CD4-positive, alpha-beta T cell treated with Interleukin-15 for 1 hour (primary cell): ENCODE measurements around the gene ESR1.

Source experiments
- DNase-seq: peaks from one replicate; pipeline ENCODE4 v3.0.0-alpha.2; 2020

The ESR1 gene

DNA sequence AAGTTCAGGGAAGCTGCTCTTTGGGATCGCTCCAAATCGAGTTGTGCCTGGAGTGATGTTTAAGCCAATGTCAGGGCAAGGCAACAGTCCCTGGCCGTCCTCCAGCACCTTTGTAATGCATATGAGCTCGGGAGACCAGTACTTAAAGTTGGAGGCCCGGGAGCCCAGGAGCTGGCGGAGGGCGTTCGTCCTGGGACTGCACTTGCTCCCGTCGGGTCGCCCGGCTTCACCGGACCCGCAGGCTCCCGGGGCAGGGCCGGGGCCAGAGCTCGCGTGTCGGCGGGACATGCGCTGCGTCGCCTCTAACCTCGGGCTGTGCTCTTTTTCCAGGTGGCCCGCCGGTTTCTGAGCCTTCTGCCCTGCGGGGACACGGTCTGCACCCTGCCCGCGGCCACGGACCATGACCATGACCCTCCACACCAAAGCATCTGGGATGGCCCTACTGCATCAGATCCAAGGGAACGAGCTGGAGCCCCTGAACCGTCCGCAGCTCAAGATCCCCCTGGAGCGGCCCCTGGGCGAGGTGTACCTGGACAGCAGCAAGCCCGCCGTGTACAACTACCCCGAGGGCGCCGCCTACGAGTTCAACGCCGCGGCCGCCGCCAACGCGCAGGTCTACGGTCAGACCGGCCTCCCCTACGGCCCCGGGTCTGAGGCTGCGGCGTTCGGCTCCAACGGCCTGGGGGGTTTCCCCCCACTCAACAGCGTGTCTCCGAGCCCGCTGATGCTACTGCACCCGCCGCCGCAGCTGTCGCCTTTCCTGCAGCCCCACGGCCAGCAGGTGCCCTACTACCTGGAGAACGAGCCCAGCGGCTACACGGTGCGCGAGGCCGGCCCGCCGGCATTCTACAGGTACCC is at the start of gene ESR1:
Gene ESR1, plus strand, starts transcription at position 170 of the 858 bp plus-strand sequence. Its CDS starts 231 bp downstream, at position 401.
- DNase-seq: no peak

DNA sequence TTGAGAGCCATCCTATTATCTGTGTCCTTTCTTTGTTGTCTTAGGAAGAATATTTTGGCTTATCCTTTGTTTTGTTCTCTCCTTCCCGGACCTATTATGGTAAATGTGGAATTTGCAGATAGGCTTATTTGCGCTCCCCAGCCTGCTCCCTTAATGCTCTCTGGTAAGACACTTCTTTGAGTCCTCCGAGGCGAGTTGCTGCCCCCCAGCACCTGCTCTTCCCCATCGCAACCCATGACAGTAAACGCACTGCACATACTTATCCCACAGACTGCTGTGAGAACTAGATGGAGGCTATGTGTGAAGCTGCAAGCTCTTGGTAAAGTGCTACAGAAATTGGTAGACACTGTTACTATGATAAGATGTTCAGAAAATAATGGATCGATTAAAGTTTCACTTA is 47.0 kb upstream of the ESR1 start:
- no peak for DNase-seq

DNA sequence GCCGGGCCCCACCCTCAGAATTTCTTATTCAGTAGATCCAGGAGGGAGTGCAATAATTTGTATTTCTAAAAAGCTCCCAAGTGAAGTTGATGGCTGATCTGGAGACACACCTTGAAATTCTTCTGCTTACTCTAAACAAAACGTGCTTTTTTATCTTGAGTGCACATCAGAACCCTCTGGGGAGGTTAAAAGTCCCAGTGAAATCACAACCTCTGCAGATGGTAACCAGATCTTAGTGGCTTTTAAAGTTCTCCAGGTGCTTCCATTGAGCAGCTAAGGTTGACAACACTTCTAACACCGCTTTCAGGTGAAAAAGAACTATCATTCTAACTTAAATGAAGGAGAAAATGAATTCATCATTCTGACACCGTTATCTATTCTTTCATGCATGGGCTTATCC is 45.6 kb upstream of the ESR1 start:
- DNase-seq: no peak

- DNase-seq: no peak
Observed at GRCh38 chr6:151762817-151763216, 44.7 kb upstream of the ESR1 start.

DNA sequence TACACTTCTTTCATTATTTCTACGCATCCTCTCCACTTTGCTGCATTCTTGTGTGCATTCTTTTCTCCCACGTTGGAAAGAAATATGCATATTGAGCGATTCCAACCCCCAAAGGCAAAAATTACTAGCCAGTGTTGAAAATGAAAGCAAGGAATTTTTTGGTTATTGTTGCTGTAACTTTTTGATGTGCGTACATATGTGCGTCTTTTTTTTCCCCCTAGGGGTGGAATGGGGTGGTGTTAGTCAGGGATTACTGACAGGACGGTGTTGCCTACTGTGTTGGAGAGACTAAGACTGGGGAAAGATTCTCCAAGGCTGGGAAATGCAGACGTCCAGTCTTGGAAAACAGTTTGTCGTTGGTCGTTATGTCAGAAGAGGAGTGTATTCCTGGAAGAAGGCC is 44.2 kb upstream of the ESR1 start:
- no peak for DNase-seq

- peak; percentile 30 for DNase-seq
Observed at GRCh38 chr6:151763938-151764680, 43.4 kb upstream of the ESR1 start.

DNA sequence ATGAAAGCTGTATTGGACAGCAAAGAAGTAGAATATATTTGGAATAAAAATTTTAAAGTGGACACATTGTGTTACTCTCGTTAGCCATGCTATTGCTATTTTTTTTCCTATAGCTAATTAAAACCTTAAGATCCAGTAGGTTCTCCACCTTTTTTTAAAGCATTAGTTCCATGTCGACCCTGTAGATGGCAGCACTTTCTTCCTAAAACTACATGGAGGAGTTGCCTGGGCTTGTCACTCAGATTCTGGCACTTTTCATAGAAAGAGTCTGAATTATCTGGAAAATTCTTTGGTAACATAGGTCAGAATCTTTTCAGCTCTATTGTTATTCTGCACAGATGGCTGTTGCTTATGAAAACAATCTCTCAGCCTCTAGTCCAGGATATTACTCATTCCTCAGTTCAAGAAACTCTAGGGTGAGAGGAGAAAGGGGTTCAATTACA is 42.0 kb upstream of the ESR1 start:
- no peak for DNase-seq

- DNase-seq: no peak
Observed at GRCh38 chr6:151772446-151772845, 35.0 kb upstream of the ESR1 start.

DNA sequence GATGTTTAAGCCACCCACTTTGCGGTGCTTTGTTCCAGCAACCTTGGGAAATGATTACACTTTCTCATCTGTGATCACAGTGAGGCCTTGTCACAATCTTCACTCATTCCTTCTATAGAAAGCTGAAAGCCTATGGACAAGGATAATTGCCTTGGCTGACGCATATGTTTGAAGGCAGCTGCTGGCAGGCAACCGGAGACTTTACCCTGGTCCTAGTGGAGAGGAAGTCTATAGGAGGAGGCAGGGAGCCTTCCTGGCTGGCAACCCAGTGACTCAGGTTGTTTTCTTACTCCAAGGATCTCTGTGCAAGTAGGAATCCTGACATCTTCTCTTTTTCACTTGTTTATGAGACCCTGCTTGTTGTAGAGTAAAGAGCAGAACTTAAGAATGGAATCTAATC is 34.1 kb upstream of the ESR1 start:
- DNase-seq: no peak

GRCh38 chr6:151782560-151782959 is 24.9 kb upstream of the ESR1 start:
- DNase-seq: no peak

- no peak for DNase-seq
Observed at GRCh38 chr6:151783692-151784091, 23.8 kb upstream of the ESR1 start.

DNA sequence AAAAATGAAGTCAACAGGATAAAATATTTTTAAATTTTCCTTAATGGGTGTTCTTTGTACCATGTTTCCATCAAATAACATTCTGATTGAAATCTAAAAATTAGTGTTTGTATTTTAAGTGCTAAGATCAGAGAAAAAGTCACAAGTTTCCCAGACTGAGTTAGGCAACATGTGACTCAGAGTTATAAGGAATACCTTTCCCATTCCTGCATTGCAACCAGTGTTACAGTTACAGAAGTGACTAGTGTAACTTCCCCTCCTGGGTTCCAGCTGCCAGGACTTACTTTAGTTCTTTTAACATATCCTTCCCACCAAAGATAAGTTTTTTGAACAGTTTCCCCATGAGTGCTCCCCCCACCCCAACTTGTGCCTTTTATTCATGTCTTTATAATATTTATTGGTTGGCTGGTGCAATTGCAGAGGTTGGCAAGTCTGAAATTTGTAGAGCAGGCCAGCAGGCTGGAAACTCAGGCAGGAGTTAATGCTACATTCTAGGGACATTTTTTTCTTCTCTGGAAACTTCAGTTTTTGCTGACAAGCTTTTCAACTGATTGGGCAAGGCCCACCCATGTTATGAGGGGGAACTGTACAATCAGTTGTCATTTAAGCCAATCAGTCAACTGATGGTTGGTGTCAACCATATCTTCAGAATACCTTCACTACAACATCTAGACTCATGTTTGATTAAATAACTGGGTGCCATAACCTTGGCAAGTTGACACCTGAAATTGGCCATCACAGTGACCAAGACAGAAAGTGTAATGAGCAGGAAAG is 22.9 kb upstream of the ESR1 start:
- DNase-seq: no peak

GRCh38 chr6:151796842-151797530 is 10.5 kb upstream of the ESR1 start:
- DNase-seq: no peak

DNA sequence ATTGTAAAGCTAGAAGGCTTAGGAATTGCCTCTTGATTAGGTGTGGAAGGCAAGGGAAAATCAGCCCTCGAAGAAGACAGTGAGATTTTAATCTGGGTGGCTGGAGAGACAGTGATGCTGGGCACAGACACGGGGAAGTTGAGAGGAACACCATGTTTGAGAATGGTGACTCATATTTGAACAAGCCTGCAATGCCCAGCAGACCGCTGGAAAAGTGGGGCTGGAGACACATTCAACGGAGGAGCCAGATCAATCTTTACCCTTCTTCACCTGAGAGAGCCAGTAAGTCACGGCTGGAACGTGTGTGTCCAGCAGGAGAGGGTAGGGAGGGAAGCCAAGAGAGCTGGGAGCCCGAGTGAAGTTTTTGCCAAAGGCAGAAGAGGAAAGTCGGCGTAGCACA is 3.7 kb upstream of the ESR1 start:
- DNase-seq: no peak

DNA sequence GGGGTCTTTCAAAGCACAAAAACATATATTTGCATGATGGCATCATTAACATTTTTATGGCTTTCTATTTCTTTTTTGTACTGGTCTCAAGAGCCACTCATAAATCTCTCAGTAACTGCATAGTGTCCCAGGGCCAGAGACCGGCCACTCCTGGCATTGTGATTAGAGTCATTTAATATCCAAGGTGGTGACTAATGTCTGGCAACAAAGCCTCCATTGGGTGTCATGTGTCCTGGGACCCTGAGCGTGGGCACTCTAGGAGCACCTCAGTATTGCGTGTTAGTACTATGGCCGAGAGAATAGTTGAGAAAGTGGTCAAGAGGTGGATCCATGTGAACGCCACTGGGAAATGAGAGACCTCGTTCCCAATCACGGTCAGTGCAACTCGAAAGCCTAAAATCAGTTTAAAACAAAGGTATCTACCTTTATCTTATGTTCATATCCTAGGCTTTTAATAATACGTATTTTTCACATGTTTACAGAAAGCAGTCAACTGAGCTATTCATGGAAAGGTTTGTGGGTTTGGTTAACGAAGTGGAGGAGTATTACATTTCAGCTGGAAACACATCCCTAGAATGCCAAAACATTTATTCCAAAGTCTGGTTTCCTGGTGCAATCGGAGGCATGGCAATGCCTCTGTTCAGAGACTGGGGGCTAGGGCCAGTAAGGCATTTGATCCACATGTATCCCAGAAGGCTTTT is 2.7 kb upstream of the ESR1 start:
- DNase-seq: no peak

DNA sequence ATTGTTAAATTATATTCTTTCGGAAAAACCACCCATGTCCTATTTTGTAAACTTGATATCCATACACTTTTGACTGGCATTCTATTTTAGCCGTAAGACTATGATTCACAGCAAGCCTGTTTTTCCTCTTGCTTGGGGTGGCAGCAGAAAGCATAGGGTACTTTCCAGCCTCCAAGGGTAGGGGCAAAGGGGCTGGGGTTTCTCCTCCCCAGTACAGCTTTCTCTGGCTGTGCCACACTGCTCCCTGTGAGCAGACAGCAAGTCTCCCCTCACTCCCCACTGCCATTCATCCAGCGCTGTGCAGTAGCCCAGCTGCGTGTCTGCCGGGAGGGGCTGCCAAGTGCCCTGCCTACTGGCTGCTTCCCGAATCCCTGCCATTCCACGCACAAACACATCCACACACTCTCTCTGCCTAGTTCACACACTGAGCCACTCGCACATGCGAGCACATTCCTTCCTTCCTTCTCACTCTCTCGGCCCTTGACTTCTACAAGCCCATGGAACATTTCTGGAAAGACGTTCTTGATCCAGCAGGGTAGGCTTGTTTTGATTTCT is 2.1 kb upstream of the ESR1 start:
- DNase-seq: no peak

- no peak for DNase-seq
Observed at GRCh38 chr6:151806757-151807512, 547 bp upstream of the ESR1 start.

GRCh38 chr6:151808371-151809241 is 1.1 kb downstream of the ESR1 start:
- no peak for DNase-seq

- no peak for DNase-seq
Observed at GRCh38 chr6:151811081-151811480, 3.6 kb downstream of the ESR1 start.

GRCh38 chr6:151813858-151814257 is 6.4 kb downstream of the ESR1 start:
- no peak for DNase-seq
